SK-N-SH (cell line): Measurements from ENCODE around the gene SHMT2. TPM values are rescaled to one million over a fixed set of nuclear protein-coding genes. Genes with fewer than 3 reads are reported as not detected.

Experiments
- CTCF ChIA-PET: fragments of 300-600, 350-600 bp; formaldehyde crosslinking; extraction: SDS; loops from one replicate; lab custom pipeline; 2021; lab: Yijun Ruan, JAX
- POLR2A ChIA-PET: fragments of 350-600 bp; sonication (Branson Sonifier 250); formaldehyde crosslinking; extraction: SDS; loops from one replicate; lab custom pipeline; 2020; ENCODE audit warnings: antibody characterized with exemption, inconsistent platforms; lab: Yijun Ruan, JAX
- DNase-seq: peaks from one replicate; pipeline ENCODE4 v3.0.0; 2012
- H2AFZ ChIP-seq: fragments of 200-600 bp; sonication (generic); 2 replicates; pipeline ENCODE4 v1.8.1; 2016; ENCODE audit warnings: antibody characterized with exemption, mild to moderate bottlenecking, low read depth
- H3F3A ChIP-seq: fragments of 200-600 bp; sonication (generic); replicated peaks from 2 replicates; pipeline ENCODE3; 2016; ENCODE audit warnings: antibody characterized with exemption, mild to moderate bottlenecking; ENCODE audit not compliant: insufficient read depth
- H3K27ac ChIP-seq, 2 experiments: fragments of 200-500 bp in 1 of 2; fragments of 200-600 bp in 1 of 2; sonication (Bioruptor generic) in 1 of 2; sonication (generic), shearing (Covaris generic) in 1 of 2; 2 replicates each; pipeline versions ENCODE4 v1.5.1 to v1.6.1; 2014 to 2016; ENCODE audit warnings: low read depth in 2 of 2, inconsistent platforms in 1 of 2, low read length in 1 of 2, mild to moderate bottlenecking in 1 of 2, mixed read lengths in 1 of 2
- H3K27me3 ChIP-seq: fragments of 200-600 bp; sonication (generic), shearing (Covaris generic); 2 replicates; pipeline ENCODE4 v1.6.1; 2016; ENCODE audit warnings: mixed run types; ENCODE audit not compliant: insufficient read depth
- H3K36me3 ChIP-seq, 2 experiments: fragments of 200-500 bp in 1 of 2; fragments of 200-600 bp in 1 of 2; sonication (Bioruptor generic) in 1 of 2; sonication (generic) in 1 of 2; replicated peaks in 1 of 2; 2 replicates each; pipeline versions ENCODE3 to v1.5.1; 2014 to 2016; ENCODE audit warnings: low read length in 1 of 2, mild to moderate bottlenecking in 1 of 2; ENCODE audit not compliant: insufficient read depth in 2 of 2, control insufficient read depth in 1 of 2
- H3K4me1 ChIP-seq, 2 experiments: fragments of 200-500 bp in 1 of 2; fragments of 200-600 bp in 1 of 2; sonication (Bioruptor generic) in 1 of 2; sonication (generic), shearing (Covaris generic) in 1 of 2; 2 replicates each; pipeline versions ENCODE4 v1.5.1 to v1.6.1; 2014 to 2016; ENCODE audit warnings: low read depth in 1 of 2, low read length in 1 of 2, mixed run types in 1 of 2; ENCODE audit not compliant: insufficient read depth in 2 of 2, control insufficient read depth in 1 of 2
- H3K4me2 ChIP-seq: fragments of 200-600 bp; sonication (generic), shearing (Covaris generic); 2 replicates; pipeline ENCODE4 v1.6.1; 2017; ENCODE audit warnings: mixed run types
- H3K4me3 ChIP-seq, 2 experiments: fragments of 200-500 bp in 1 of 2; fragments of 200-600 bp in 1 of 2; sonication (Bioruptor generic) in 1 of 2; sonication (generic), shearing (Covaris generic) in 1 of 2; 2 replicates each; pipeline versions ENCODE4 v1.5.1 to v1.8.1; 2014 to 2016; ENCODE audit warnings: low read depth in 2 of 2, inconsistent platforms in 1 of 2, low read length in 1 of 2, mild to moderate bottlenecking in 1 of 2, mixed read lengths in 1 of 2, moderate library complexity in 1 of 2
- H3K79me2 ChIP-seq: fragments of 200-600 bp; sonication (generic); 2 replicates; pipeline ENCODE4 v1.8.1; 2017; ENCODE audit warnings: mild to moderate bottlenecking; ENCODE audit not compliant: insufficient read depth
- H3K9ac ChIP-seq: fragments of 200-600 bp; sonication (generic); 2 replicates; pipeline ENCODE4 v1.6.1; 2017; ENCODE audit warnings: mixed run types
- H3K9me2 ChIP-seq: fragments of 200-600 bp; sonication (generic); 2 replicates; pipeline ENCODE4 v1.6.1; 2017; ENCODE audit warnings: mixed run types
- H3K9me3 ChIP-seq: fragments of 200-600 bp; sonication (generic); 2 replicates; pipeline ENCODE4 v1.6.1; 2017; ENCODE audit warnings: mixed run types, mild to moderate bottlenecking, moderate library complexity
- H4K20me1 ChIP-seq: fragments of 200-600 bp; sonication (generic); 2 replicates; pipeline ENCODE4 v1.6.1; 2017; ENCODE audit warnings: mild to moderate bottlenecking, mixed run types; ENCODE audit not compliant: insufficient read depth
- EP300 ChIP-seq, 2 experiments: IDR thresholded peaks; 2 replicates each; pipeline versions ENCODE4 v1.4.0 to v1.6.1; 2012; ENCODE audit warnings: borderline replicate concordance in 1 of 2, low read depth in 1 of 2, low read length in 1 of 2
- EZH2phosphoT487 ChIP-seq: fragments of 200-600 bp; sonication (generic); IDR thresholded peaks from 2 replicates; pipeline ENCODE4 v1.6.1; 2017; ENCODE audit warnings: low read depth, mixed run types, mild to moderate bottlenecking, antibody characterized with exemption, moderate library complexity, borderline replicate concordance
- JUND ChIP-seq: IDR thresholded peaks from 2 replicates; pipeline ENCODE4 v1.4.0; 2012
- NRF1 ChIP-seq: IDR thresholded peaks from 2 replicates; pipeline ENCODE4 v1.6.1; 2012; ENCODE audit warnings: low read depth, mild to moderate bottlenecking, low read length
- POLR2AphosphoS5 ChIP-seq: IDR thresholded peaks from 2 replicates; pipeline ENCODE4 v1.6.1; 2012; ENCODE audit warnings: low read depth, low read length
- RAD21 ChIP-seq: IDR thresholded peaks from 2 replicates; pipeline ENCODE4 v1.6.1; 2012; ENCODE audit warnings: mild to moderate bottlenecking, low read length
- RCOR1 ChIP-seq: fragments of 150-350 bp; IDR thresholded peaks from 2 replicates; pipeline ENCODE4 v1.6.1; 2017; ENCODE audit warnings: antibody characterized with exemption, low read length
- SMC3 ChIP-seq: IDR thresholded peaks from 2 replicates; pipeline ENCODE4 v1.6.1; 2012; ENCODE audit warnings: low read depth, low read length, improper control_type of control experiment
- TEAD4 ChIP-seq: IDR thresholded peaks from 2 replicates; pipeline ENCODE4 v1.4.0; 2012; ENCODE audit warnings: mild to moderate bottlenecking, borderline replicate concordance; ENCODE audit not compliant: insufficient read depth
- YY1 ChIP-seq: IDR thresholded peaks from 2 replicates; pipeline ENCODE4 v1.4.0; 2012; ENCODE audit warnings: low read depth, mild to moderate bottlenecking
- WGBS: methylation state at CpG from one replicate; pipeline ENCODE4 v1.1.6; 2017; ENCODE audit warnings: low lambda C conversion rate; 5-methylcytosine and 5-hydroxymethylcytosine counted together
- polyA plus RNA-seq, 3 experiments: library from polyadenylated mRNA; depleted of rRNA; stranded (reverse); fragments of >200 nt; gene quantifications; 2 replicates each; pipeline ENCODE4 v1.2.3, GENCODE V29; 2012
- TF ChIP-seq, protein P1 (sequence below): fragments of 200-600 bp; sonication (generic); IDR thresholded peaks from 2 replicates; pipeline ENCODE4 v1.6.1; 2017; ENCODE audit warnings: antibody characterized with exemption, mild to moderate bottlenecking, moderate library complexity
- TF ChIP-seq, protein P2 (sequence below): fragments of 150-350 bp; IDR thresholded peaks from 2 replicates; pipeline ENCODE4 v1.6.1; 2016; ENCODE audit warnings: mild to moderate bottlenecking, low read depth, low read length
- TF ChIP-seq, protein P3 (sequence below): IDR thresholded peaks from 2 replicates; pipeline ENCODE4 v1.4.0; 2012; ENCODE audit warnings: low read depth, borderline replicate concordance

Gene SHMT2
- polyA plus RNA-seq, 1 of the 3 experiments (the other 2 are of a cell fraction): 204 TPM

DNA sequence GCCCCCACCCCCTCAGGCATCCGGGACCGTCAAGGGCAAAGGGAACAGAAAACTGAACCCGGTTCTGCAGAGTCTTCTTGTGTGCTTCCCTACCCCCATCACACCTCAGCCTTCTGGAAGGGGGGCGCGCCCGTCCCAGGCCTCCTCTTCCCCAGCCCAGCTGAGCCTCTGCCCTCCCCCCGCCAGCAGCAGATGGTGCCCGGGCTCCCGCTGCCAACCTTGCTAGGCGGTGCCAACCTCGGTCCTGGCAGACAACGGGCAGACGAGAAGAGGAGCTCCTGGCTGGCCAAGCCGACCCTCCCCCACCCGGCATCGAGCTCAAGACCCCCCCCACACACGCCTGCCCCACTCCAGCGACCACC, 12.8 kb downstream of the SHMT2 start:
- Histone ChIP-seq H4K20me1 (no peaks in the 10 kb centered on the region), H3K9ac (no peak overlapping the region), H3K27me3 (peaks cover 19% of the 10 kb centered on the region; the same call in 1 of the 2 replicates), H3K9me2 (no peaks in the 10 kb centered on the region), H3K36me3 (peaks cover 0 to 3% of the 10 kb centered on the region in 2 experiments), H2AFZ (no peak overlapping the region), H3K4me3 (peak overlapping the region; percentile 40 to 58; a peak in 1 of 4 replicates), H3K4me2 (peak overlapping the region; percentile 96), H3K9me3 (no peaks in the 10 kb centered on the region), H3K4me1 (peaks cover 23 to 46% of the 10 kb centered on the region in 2 experiments; a peak in 2 of 4 replicates), H3K79me2 (no peaks in the 10 kb centered on the region), H3K27ac (no peak overlapping the region), H3F3A (peaks cover 14% of the 10 kb centered on the region)
- ChIA-PET POLR2A (interaction anchor here (0.6 to 5.6 kb wide), 3 partner anchors 12 to 1272 kb away, joined by 3 to 43 read pairs (median 3); partner anchors contain the start of gene SHMT2), CTCF (interaction anchor here (0.8 to 31.5 kb wide), 26 partner anchors 10 to 601 kb away, joined by 3 to 937 read pairs (median 6); partner anchors contain the start of genes GLI1, INHBE, MARS1 and NXPH4)
- TF ChIP-seq JUND (no peak), TEAD4 (no peak), EP300 (IDR thresholded peaks at IDR 0.05; ENCODE audit: borderline replicate concordance in 1 of 2, low read depth in 1 of 2, low read length in 1 of 2) (no peak), NRF1 (no peak), POLR2AphosphoS5 (no peak), RAD21 (no peak), EZH2phosphoT487 (no peak)
- WGBS: 0% methylated on average over 4 of the region's 18 CpGs
- peak; percentile 64 for DNase-seq

DNA sequence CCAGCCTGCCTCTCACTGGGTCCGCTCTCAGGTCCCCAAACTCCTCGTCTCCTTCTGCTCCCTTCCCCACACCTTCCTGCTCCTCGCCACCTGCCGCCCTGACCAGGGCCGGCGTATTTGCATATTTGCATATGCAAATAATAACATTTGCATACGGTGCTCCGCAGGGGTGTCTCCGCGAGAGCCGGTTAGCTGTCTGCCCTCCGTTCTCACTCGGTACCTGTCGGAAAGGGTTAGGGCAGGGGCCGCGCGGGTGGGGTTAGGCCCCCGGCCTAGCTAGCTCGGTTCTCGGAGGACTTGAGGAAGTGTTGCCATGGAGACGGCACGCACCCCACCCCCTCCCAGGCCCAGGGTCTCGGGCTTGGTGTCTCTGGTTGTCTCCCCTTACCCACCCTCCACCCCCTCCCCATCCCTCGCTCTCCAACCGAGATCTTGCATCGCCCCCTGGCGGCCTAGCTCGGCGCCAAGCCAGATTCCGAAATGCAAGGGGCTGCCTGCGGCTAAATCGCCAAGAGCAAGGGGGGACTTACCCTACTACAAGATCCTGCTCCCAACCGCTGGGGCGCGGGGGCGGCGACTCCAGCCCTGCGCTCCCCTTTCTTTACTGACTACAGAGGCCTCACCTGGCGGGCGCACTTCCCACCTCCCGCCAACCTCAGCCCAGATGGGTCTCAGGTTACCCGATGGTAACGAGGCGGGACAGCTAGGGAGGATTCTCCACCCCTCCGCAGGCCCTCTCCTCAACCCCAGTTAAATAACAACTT, 13.4 kb downstream of the SHMT2 start:
- Histone ChIP-seq H2AFZ (no peak overlapping the region), H3K79me2 (no peaks in the 10 kb centered on the region), H3K4me1 (peaks cover 23 to 46% of the 10 kb centered on the region in 2 experiments; a peak in 2 of 4 replicates), H3K36me3 (peaks cover 0 to 3% of the 10 kb centered on the region in 2 experiments), H3K4me3 (peak overlapping the region; percentile 40 to 58; a peak in 3 of 4 replicates), H3K27ac (no peak overlapping the region), H3K27me3 (peaks cover 19% of the 10 kb centered on the region; the same call in 1 of the 2 replicates), H4K20me1 (no peaks in the 10 kb centered on the region), H3K4me2 (peak overlapping the region; percentile 96)
- DNase-seq: peak; percentile 86
- 4% methylated on average over 40 of the region's 45 CpGs for WGBS
- peak; percentile 66 for TF ChIP-seq RAD21
- TF ChIP-seq SMC3: peak; percentile 45
- TF ChIP-seq YY1: no peak
- no peak for TF ChIP-seq EZH2phosphoT487
- TF ChIP-seq, protein P1, sequence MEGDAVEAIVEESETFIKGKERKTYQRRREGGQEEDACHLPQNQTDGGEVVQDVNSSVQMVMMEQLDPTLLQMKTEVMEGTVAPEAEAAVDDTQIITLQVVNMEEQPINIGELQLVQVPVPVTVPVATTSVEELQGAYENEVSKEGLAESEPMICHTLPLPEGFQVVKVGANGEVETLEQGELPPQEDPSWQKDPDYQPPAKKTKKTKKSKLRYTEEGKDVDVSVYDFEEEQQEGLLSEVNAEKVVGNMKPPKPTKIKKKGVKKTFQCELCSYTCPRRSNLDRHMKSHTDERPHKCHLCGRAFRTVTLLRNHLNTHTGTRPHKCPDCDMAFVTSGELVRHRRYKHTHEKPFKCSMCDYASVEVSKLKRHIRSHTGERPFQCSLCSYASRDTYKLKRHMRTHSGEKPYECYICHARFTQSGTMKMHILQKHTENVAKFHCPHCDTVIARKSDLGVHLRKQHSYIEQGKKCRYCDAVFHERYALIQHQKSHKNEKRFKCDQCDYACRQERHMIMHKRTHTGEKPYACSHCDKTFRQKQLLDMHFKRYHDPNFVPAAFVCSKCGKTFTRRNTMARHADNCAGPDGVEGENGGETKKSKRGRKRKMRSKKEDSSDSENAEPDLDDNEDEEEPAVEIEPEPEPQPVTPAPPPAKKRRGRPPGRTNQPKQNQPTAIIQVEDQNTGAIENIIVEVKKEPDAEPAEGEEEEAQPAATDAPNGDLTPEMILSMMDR: peak; percentile 76
- TF ChIP-seq RCOR1: no peak
- TF ChIP-seq, protein P2, sequence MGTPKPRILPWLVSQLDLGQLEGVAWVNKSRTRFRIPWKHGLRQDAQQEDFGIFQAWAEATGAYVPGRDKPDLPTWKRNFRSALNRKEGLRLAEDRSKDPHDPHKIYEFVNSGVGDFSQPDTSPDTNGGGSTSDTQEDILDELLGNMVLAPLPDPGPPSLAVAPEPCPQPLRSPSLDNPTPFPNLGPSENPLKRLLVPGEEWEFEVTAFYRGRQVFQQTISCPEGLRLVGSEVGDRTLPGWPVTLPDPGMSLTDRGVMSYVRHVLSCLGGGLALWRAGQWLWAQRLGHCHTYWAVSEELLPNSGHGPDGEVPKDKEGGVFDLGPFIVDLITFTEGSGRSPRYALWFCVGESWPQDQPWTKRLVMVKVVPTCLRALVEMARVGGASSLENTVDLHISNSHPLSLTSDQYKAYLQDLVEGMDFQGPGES: no peak
- TF ChIP-seq, protein P3, sequence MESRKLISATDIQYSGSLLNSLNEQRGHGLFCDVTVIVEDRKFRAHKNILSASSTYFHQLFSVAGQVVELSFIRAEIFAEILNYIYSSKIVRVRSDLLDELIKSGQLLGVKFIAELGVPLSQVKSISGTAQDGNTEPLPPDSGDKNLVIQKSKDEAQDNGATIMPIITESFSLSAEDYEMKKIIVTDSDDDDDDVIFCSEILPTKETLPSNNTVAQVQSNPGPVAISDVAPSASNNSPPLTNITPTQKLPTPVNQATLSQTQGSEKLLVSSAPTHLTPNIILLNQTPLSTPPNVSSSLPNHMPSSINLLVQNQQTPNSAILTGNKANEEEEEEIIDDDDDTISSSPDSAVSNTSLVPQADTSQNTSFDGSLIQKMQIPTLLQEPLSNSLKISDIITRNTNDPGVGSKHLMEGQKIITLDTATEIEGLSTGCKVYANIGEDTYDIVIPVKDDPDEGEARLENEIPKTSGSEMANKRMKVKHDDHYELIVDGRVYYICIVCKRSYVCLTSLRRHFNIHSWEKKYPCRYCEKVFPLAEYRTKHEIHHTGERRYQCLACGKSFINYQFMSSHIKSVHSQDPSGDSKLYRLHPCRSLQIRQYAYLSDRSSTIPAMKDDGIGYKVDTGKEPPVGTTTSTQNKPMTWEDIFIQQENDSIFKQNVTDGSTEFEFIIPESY: no peak
- TF ChIP-seq, all 33 proteins: peak for 3
- Histone ChIP-seq H3F3A (peaks cover 12% of the 10 kb centered on the region), H3K9me3 (no peaks in the 10 kb centered on the region), H3K9me2 (no peaks in the 10 kb centered on the region), H3K9ac (no peak overlapping the region)
- ChIA-PET POLR2A (interaction anchor here (0.6 to 5.6 kb wide), 3 partner anchors 13 to 1273 kb away, joined by 3 to 43 read pairs (median 3); partner anchors contain the start of gene SHMT2), CTCF (interaction anchor here (0.6 to 31.5 kb wide), 31 partner anchors 10 to 601 kb away, joined by 3 to 937 read pairs (median 4); partner anchors contain the start of genes GLI1, INHBE, MARS1 and MYO1A)
